GM13976 (cell line): ENCODE results near the gene FPGS.

ENCODE experiments used
- DNase-seq: peaks from one replicate; pipeline ENCODE4 v3.0.0; 2012; ENCODE audit warnings: low spot score
- CTCF ChIP-seq: IDR thresholded peaks from 2 replicates; pipeline ENCODE4 v1.5.1; 2012; ENCODE audit warnings: borderline replicate concordance, mild to moderate bottlenecking; ENCODE audit not compliant: insufficient read depth; ENCODE audit errors: extremely low read depth, missing control alignments, control extremely low read depth
- in situ Hi-C: fragments of 300-500 bp; cut with MboI; formaldehyde crosslinking; loops from one replicate; pipeline ENCODE4 v1.12.0; 2022; ENCODE audit warnings: low sequenced_read_pairs, mixed read lengths, inconsistent platforms; ENCODE audit not compliant: unreplicated experiment

The FPGS gene

GRCh38 chr9:127817881-127818434 is 15.3 kb downstream of the FPGS start:
- in situ Hi-C loops, result no loop called here
- no peak for TF ChIP-seq CTCF
- no peak for DNase-seq

- in situ Hi-C loops, result no loop called here
- no peak for TF ChIP-seq CTCF
- no peak for DNase-seq
Measured at GRCh38 chr9:127818574-127818973, 15.9 kb downstream of the FPGS start.

- in situ Hi-C loops, result no loop called here
- DNase-seq, result no peak
- no peak for TF ChIP-seq CTCF
Measured at GRCh38 chr9:127822108-127822507, 19.4 kb downstream of the FPGS start.

- no peak for DNase-seq
- TF ChIP-seq CTCF, result peak; percentile 8
- in situ Hi-C loops, result no loop called here
Measured at GRCh38 chr9:127825319-127826051, 22.8 kb downstream of the FPGS start.

- TF ChIP-seq CTCF, result no peak
- in situ Hi-C loops, result no loop called here
- DNase-seq, result no peak
Measured at GRCh38 chr9:127826253-127826913, 23.7 kb downstream of the FPGS start.

- no peak for DNase-seq
- TF ChIP-seq CTCF, result no peak
Measured at GRCh38 chr9:127828262-127829031, 25.8 kb downstream of the FPGS start.

More at GRCh38 chr9:127828262-127829031, 25.8 kb downstream of the FPGS start:
- in situ Hi-C loops, result no loop called here
